ENCODE results near the gene CELSR3. TPM values are rescaled to one million over a fixed set of nuclear protein-coding genes. Genes with fewer than 3 reads are reported as not detected.

CELSR3 gene
- total RNA-seq, 1 donor from 2014 or later: 1.2 TPM

- intact Hi-C loops (cut with DNase I): no loop called here
- H3K4me1 ChIP-seq: peaks cover 38% of the 10 kb centered on the region
- no peak for DNase-seq
- H3K9me3 ChIP-seq: no peaks in the 10 kb centered on the region
- H3K27me3 ChIP-seq: no peaks in the 10 kb centered on the region
- H3K27ac ChIP-seq: peak overlapping the region; percentile 21
- TF ChIP-seq CTCF (IDR thresholded peaks at IDR 0.05): no peak
- H3K36me3 ChIP-seq: peaks cover 42% of the 10 kb centered on the region
- no peak overlapping the region for H3K4me3 ChIP-seq
- no peak for ATAC-seq
Measured at GRCh38 chr3:48707157-48707556, 44.5 kb upstream of the CELSR3 start.

GRCh38 chr3:48702320-48702920 lies 39.7 kb upstream of the CELSR3 start:
- ATAC-seq: no peak
- TF ChIP-seq CTCF (IDR thresholded peaks at IDR 0.05): no peak
- H3K36me3 ChIP-seq: peaks cover 38% of the 10 kb centered on the region
- DNase-seq: no peak
- peaks cover 12% of the 10 kb centered on the region for H3K4me1 ChIP-seq
- H3K27me3 ChIP-seq: no peaks in the 10 kb centered on the region
- H3K27ac ChIP-seq: no peak overlapping the region
- no peaks in the 10 kb centered on the region for H3K9me3 ChIP-seq
- intact Hi-C loops (cut with DNase I): no loop called here
- no peak overlapping the region for H3K4me3 ChIP-seq

- DNase-seq (peak; percentile 26), ATAC-seq (no peak)
- peaks cover 12% of the 10 kb centered on the region for H3K4me1 ChIP-seq
- H3K27me3 ChIP-seq: no peaks in the 10 kb centered on the region
- intact Hi-C loops (cut with DNase I): no loop called here
- H3K4me3 ChIP-seq: no peak overlapping the region
- no peak overlapping the region for H3K27ac ChIP-seq
- TF ChIP-seq CTCF (IDR thresholded peaks at IDR 0.05): no peak
- no peaks in the 10 kb centered on the region for H3K9me3 ChIP-seq
- H3K36me3 ChIP-seq: peaks cover 30% of the 10 kb centered on the region
Measured at GRCh38 chr3:48700731-48701405, 38.2 kb upstream of the CELSR3 start.

GRCh38 chr3:48698891-48699290 lies 36.2 kb upstream of the CELSR3 start:
- TF ChIP-seq CTCF (IDR thresholded peaks at IDR 0.05): no peak
- Histone ChIP-seq H3K27ac (no peak overlapping the region), H3K9me3 (no peaks in the 10 kb centered on the region), H3K27me3 (no peaks in the 10 kb centered on the region), H3K4me1 (peaks cover 15% of the 10 kb centered on the region), H3K36me3 (peaks cover 45% of the 10 kb centered on the region), H3K4me3 (no peak overlapping the region)
- ATAC-seq: peak; percentile 25
- no peak for DNase-seq
- intact Hi-C loops (cut with DNase I): no loop called here

GRCh38 chr3:48697952-48698351 lies 35.3 kb upstream of the CELSR3 start:
- peaks cover 16% of the 10 kb centered on the region for H3K4me1 ChIP-seq
- intact Hi-C loops (cut with DNase I): no loop called here
- no peaks in the 10 kb centered on the region for H3K27me3 ChIP-seq
- no peak overlapping the region for H3K27ac ChIP-seq
- no peak for TF ChIP-seq CTCF (IDR thresholded peaks at IDR 0.05)
- ATAC-seq (no peak), DNase-seq (no peak)
- H3K9me3 ChIP-seq: no peaks in the 10 kb centered on the region
- H3K36me3 ChIP-seq: peaks cover 55% of the 10 kb centered on the region
- H3K4me3 ChIP-seq: no peak overlapping the region
